ENCODE results near the gene LCOR.

The LCOR gene

GRCh38 chr10:96971324-96971723 is 139.2 kb downstream of the LCOR start:
- H3K18ac ChIP-seq (ENCODE audit: low read depth in 1 of 2, low read length in 2 of 2), result no peak overlapping the region

GRCh38 chr10:96972264-96972663 is 140.2 kb downstream of the LCOR start:
- Histone ChIP-seq H3K14ac (ENCODE audit: low read length in 2 of 2) (no peak overlapping the region), H3K9me3 (ENCODE audit: control insufficient read depth, low read length) (no peaks in the 10 kb centered on the region), H3K23ac (ENCODE audit: low read length in 2 of 2) (no peak overlapping the region), H3K4me3 (ENCODE audit: insufficient read depth in 1 of 2, low read depth in 1 of 2, low read length in 2 of 2) (no peak overlapping the region), H4K91ac (ENCODE audit: low read length) (no peak overlapping the region), H3K4me1 (ENCODE audit: control insufficient read depth, insufficient read depth, low read depth, low read length) (peaks cover 5% of the 10 kb centered on the region), H2BK5ac (ENCODE audit: low read depth, low read length, poor library complexity, severe bottlenecking) (no peak overlapping the region), H2BK12ac (ENCODE audit: low read length in 2 of 2) (no peak overlapping the region), H2BK120ac (ENCODE audit: low read depth, low read length) (no peak overlapping the region), H3K9ac (ENCODE audit: low read length) (no peak overlapping the region), H4K8ac (ENCODE audit: low read length) (no peak overlapping the region), H2AK5ac (ENCODE audit: low read length, severe bottlenecking) (no peak overlapping the region), H2BK15ac (ENCODE audit: low read depth, poor library complexity, severe bottlenecking) (no peak overlapping the region), H3K79me1 (replicated peaks; ENCODE audit: low read length, poor library complexity, severe bottlenecking) (peaks cover 1% of the 10 kb centered on the region), H3K4ac (ENCODE audit: low read depth in 1 of 2, low read length in 2 of 2) (no peak overlapping the region), H3K4me2 (ENCODE audit: low read length, poor library complexity, severe bottlenecking) (no peak overlapping the region), H2AFZ (ENCODE audit: low read depth, low read length) (no peak overlapping the region), H3K27me3 (ENCODE audit: control insufficient read depth in 1 of 2, insufficient read depth in 1 of 2, low read length in 2 of 2) (no peaks in the 10 kb centered on the region), H3K27ac (ENCODE audit: low read length, poor library complexity, severe bottlenecking) (no peak overlapping the region), H3K18ac (ENCODE audit: low read depth in 1 of 2, low read length in 2 of 2) (no peak overlapping the region), H3K36me3 (ENCODE audit: control insufficient read depth in 1 of 2, insufficient read depth in 2 of 2, low read depth in 1 of 2, low read length in 2 of 2) (no peaks in the 10 kb centered on the region)
- DNase-seq, result no peak
- WGBS, result 60% methylated on average over 1 of the region's 1 CpG

More at GRCh38 chr10:96971324-96971723, 139.2 kb downstream of the LCOR start:
- Histone ChIP-seq H2BK5ac (ENCODE audit: low read depth, low read length, poor library complexity, severe bottlenecking) (no peak overlapping the region), H3K4me3 (ENCODE audit: insufficient read depth in 1 of 2, low read depth in 1 of 2, low read length in 2 of 2) (no peak overlapping the region), H2AK5ac (ENCODE audit: low read length, severe bottlenecking) (no peak overlapping the region), H4K8ac (ENCODE audit: low read length) (no peak overlapping the region), H3K9me3 (ENCODE audit: control insufficient read depth, low read length) (no peaks in the 10 kb centered on the region), H3K4me1 (ENCODE audit: control insufficient read depth, insufficient read depth, low read depth, low read length) (peaks cover 8% of the 10 kb centered on the region), H4K91ac (ENCODE audit: low read length) (no peak overlapping the region), H2AFZ (ENCODE audit: low read depth, low read length) (no peak overlapping the region), H3K9ac (ENCODE audit: low read length) (no peak overlapping the region), H2BK12ac (ENCODE audit: low read length in 2 of 2) (no peak overlapping the region), H3K36me3 (ENCODE audit: control insufficient read depth in 1 of 2, insufficient read depth in 2 of 2, low read depth in 1 of 2, low read length in 2 of 2) (peaks cover 0 to 5% of the 10 kb centered on the region in 2 experiments), H3K4me2 (ENCODE audit: low read length, poor library complexity, severe bottlenecking) (no peak overlapping the region), H3K79me1 (replicated peaks; ENCODE audit: low read length, poor library complexity, severe bottlenecking) (peaks cover 1% of the 10 kb centered on the region), H3K14ac (ENCODE audit: low read length in 2 of 2) (no peak overlapping the region), H2BK120ac (ENCODE audit: low read depth, low read length) (no peak overlapping the region), H3K4ac (ENCODE audit: low read depth in 1 of 2, low read length in 2 of 2) (no peak overlapping the region), H2BK15ac (ENCODE audit: low read depth, poor library complexity, severe bottlenecking) (no peak overlapping the region), H3K27ac (ENCODE audit: low read length, poor library complexity, severe bottlenecking) (no peak overlapping the region), H3K23ac (ENCODE audit: low read length in 2 of 2) (no peak overlapping the region), H3K27me3 (ENCODE audit: control insufficient read depth in 1 of 2, insufficient read depth in 1 of 2, low read length in 2 of 2) (no peaks in the 10 kb centered on the region)
- no peak for DNase-seq
- 94% methylated on average over 2 of the region's 2 CpGs for WGBS

GRCh38 chr10:96973809-96974747 is 142.0 kb downstream of the LCOR start:
- Histone ChIP-seq H3K4me3 (ENCODE audit: insufficient read depth in 1 of 2, low read depth in 1 of 2, low read length in 2 of 2) (no peak overlapping the region), H3K18ac (ENCODE audit: low read depth in 1 of 2, low read length in 2 of 2) (no peak overlapping the region), H3K14ac (ENCODE audit: low read length in 2 of 2) (no peak overlapping the region), H4K91ac (ENCODE audit: low read length) (no peak overlapping the region), H3K27me3 (ENCODE audit: control insufficient read depth in 1 of 2, insufficient read depth in 1 of 2, low read length in 2 of 2) (no peaks in the 10 kb centered on the region), H3K36me3 (ENCODE audit: control insufficient read depth in 1 of 2, insufficient read depth in 2 of 2, low read depth in 1 of 2, low read length in 2 of 2) (no peaks in the 10 kb centered on the region), H3K4ac (ENCODE audit: low read depth in 1 of 2, low read length in 2 of 2) (no peak overlapping the region), H2BK120ac (ENCODE audit: low read depth, low read length) (no peak overlapping the region), H3K79me1 (replicated peaks; ENCODE audit: low read length, poor library complexity, severe bottlenecking) (peaks cover 1% of the 10 kb centered on the region), H3K9ac (ENCODE audit: low read length) (no peak overlapping the region), H3K23ac (ENCODE audit: low read length in 2 of 2) (no peak overlapping the region), H2BK5ac (ENCODE audit: low read depth, low read length, poor library complexity, severe bottlenecking) (no peak overlapping the region), H3K9me3 (ENCODE audit: control insufficient read depth, low read length) (no peaks in the 10 kb centered on the region), H2AK5ac (ENCODE audit: low read length, severe bottlenecking) (no peak overlapping the region), H3K27ac (ENCODE audit: low read length, poor library complexity, severe bottlenecking) (no peak overlapping the region), H3K4me1 (ENCODE audit: control insufficient read depth, insufficient read depth, low read depth, low read length) (peaks cover 4% of the 10 kb centered on the region), H2BK15ac (ENCODE audit: low read depth, poor library complexity, severe bottlenecking) (no peak overlapping the region), H2AFZ (ENCODE audit: low read depth, low read length) (no peak overlapping the region), H3K4me2 (ENCODE audit: low read length, poor library complexity, severe bottlenecking) (no peak overlapping the region), H2BK12ac (ENCODE audit: low read length in 2 of 2) (no peak overlapping the region), H4K8ac (ENCODE audit: low read length) (no peak overlapping the region)
- no peak for DNase-seq
- WGBS, result 100% methylated on average over 3 of the region's 5 CpGs

- no peak overlapping the region for H2AFZ ChIP-seq (ENCODE audit: low read depth, low read length)
- no peak overlapping the region for H2BK12ac ChIP-seq (ENCODE audit: low read length in 2 of 2)
- no peak overlapping the region for H2BK15ac ChIP-seq (ENCODE audit: low read depth, poor library complexity, severe bottlenecking)
- H2AK5ac ChIP-seq (ENCODE audit: low read length, severe bottlenecking), result no peak overlapping the region
- no peaks in the 10 kb centered on the region for H3K36me3 ChIP-seq (ENCODE audit: control insufficient read depth in 1 of 2, insufficient read depth in 2 of 2, low read depth in 1 of 2, low read length in 2 of 2)
- no peak overlapping the region for H2BK120ac ChIP-seq (ENCODE audit: low read depth, low read length)
- H4K8ac ChIP-seq (ENCODE audit: low read length), result no peak overlapping the region
- no peak overlapping the region for H3K23ac ChIP-seq (ENCODE audit: low read length in 2 of 2)
- no peak overlapping the region for H2BK5ac ChIP-seq (ENCODE audit: low read depth, low read length, poor library complexity, severe bottlenecking)
- H3K4me2 ChIP-seq (ENCODE audit: low read length, poor library complexity, severe bottlenecking), result no peak overlapping the region
- H3K27me3 ChIP-seq (ENCODE audit: control insufficient read depth in 1 of 2, insufficient read depth in 1 of 2, low read length in 2 of 2), result no peaks in the 10 kb centered on the region
- peaks cover 1% of the 10 kb centered on the region for H3K79me1 ChIP-seq (replicated peaks; ENCODE audit: low read length, poor library complexity, severe bottlenecking)
- H3K18ac ChIP-seq (ENCODE audit: low read depth in 1 of 2, low read length in 2 of 2), result no peak overlapping the region
- H3K4me3 ChIP-seq (ENCODE audit: insufficient read depth in 1 of 2, low read depth in 1 of 2, low read length in 2 of 2), result no peak overlapping the region
- DNase-seq, result no peak
- no peak overlapping the region for H3K27ac ChIP-seq (ENCODE audit: low read length, poor library complexity, severe bottlenecking)
- H3K4me1 ChIP-seq (ENCODE audit: control insufficient read depth, insufficient read depth, low read depth, low read length), result peaks cover 3% of the 10 kb centered on the region
- H4K91ac ChIP-seq (ENCODE audit: low read length), result no peak overlapping the region
- H3K14ac ChIP-seq (ENCODE audit: low read length in 2 of 2), result no peak overlapping the region
- no peak overlapping the region for H3K9ac ChIP-seq (ENCODE audit: low read length)
- no peaks in the 10 kb centered on the region for H3K9me3 ChIP-seq (ENCODE audit: control insufficient read depth, low read length)
- H3K4ac ChIP-seq (ENCODE audit: low read depth in 1 of 2, low read length in 2 of 2), result no peak overlapping the region
- no CpG with 5 or more reads among the region's 2 CpGs for WGBS
These were observed 143.0 kb downstream of the LCOR start for GRCh38 chr10:96975136-96975535.
